DMS79 (cell line): Measurements from ENCODE around the gene SH3BGR.
"Not testable (repeated sequence)": the region's sequence is repeated elsewhere in the genome, so short reads cannot be mapped to it uniquely, and the experiment has no call there.

Experiments used
- DNase-seq: peaks from one replicate; lab custom pipeline; 2025; lab: John Stamatoyannopoulos, UW

SH3BGR gene

GRCh38 chr21:39515684-39516472 is 64.1 kb downstream of the SH3BGR start:
- DNase-seq, result no peak

- DNase-seq, result peak; percentile 65
Observed at GRCh38 chr21:39518055-39518846, 66.5 kb downstream of the SH3BGR start.

DNA sequence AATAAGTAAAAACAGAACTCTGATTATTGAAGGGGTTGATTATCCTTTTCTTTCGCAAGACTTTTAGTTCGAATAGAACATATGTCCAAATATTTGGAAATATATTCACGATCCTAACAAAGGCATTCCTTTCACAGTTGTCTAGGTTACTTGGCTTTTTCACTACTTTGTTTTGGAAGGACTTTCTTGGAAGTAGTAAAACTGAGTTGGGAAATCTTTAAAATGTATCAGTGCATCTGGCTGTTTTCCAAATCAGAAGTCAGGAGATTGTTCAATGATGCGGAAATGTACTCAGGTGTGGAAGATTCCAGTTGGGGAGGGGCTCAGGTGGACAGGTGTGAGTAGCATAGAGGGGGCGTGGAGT is 67.1 kb downstream of the SH3BGR start:
- DNase-seq, result no peak

DNA sequence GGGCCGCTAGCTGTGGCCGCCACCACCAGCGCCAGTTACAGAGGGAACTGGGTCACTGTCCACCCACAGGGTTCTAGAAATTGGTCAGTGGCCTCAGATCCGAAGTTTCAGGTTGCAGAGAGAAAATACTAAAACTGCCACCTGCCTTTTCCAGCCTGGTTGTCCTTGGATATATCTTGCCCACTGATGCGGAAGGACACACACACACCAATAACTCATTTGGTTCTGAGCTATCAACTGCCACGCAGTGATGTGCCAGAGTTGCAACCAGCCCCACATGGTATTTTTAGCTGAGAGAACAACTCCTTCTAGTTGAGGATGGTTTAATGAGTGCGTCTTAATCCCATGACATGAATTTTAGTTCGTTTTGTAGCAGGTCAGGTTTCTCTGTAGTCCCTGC is 68.1 kb downstream of the SH3BGR start:
- no peak for DNase-seq

GRCh38 chr21:39523399-39523798 is 71.6 kb downstream of the SH3BGR start:
- no peak for DNase-seq

- DNase-seq, result no peak
Observed at GRCh38 chr21:39523915-39524314, 72.1 kb downstream of the SH3BGR start.

DNA sequence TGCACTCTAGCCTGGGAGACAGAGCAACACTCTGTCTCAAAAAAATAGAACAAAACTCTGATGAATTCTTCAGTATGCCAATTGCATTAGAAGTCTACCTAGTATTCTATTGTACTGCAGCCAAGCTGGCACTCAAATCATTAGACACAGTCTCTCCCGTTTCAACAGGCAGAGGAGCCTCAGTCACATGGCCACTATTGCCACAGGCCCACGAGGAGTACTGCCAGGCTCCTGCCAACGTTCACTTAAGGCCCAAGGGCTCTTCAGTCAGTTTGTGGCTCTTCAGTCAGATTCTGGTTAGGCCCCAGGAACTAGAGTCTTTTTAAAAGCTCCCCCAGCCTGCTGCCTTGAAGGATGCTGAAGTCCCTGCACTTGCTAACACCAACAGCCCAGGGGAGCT is 73.4 kb downstream of the SH3BGR start:
- peak; percentile 98 for DNase-seq

- DNase-seq, result no peak
Observed at GRCh38 chr21:39525601-39526000, 73.8 kb downstream of the SH3BGR start.

- no peak for DNase-seq
Observed at GRCh38 chr21:39527067-39527595, 75.4 kb downstream of the SH3BGR start.

GRCh38 chr21:39527664-39528381 is 76.1 kb downstream of the SH3BGR start:
- DNase-seq, result peak; percentile 53

- DNase-seq, result no peak
Observed at GRCh38 chr21:39529026-39529425, 77.3 kb downstream of the SH3BGR start.

DNA sequence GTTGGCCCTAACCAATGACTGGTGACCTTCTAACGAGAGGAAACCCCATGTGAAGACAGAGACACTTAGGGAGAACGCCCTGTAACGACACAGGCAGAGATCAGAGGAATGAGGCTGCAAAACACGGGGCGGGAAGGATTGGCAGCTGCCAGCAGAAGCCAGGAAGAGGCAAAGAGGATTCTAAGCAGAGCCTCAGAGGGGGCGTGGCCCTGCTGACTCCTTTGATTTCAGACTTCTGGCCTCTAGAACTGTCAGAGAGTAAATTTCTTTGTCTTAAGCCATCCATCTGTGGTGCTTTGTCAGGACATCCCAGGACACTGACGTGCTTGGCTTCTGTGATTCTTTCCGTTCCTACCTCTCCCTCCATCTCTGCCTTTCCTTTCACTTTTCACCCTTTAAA is 79.3 kb downstream of the SH3BGR start:
- no peak for DNase-seq

DNA sequence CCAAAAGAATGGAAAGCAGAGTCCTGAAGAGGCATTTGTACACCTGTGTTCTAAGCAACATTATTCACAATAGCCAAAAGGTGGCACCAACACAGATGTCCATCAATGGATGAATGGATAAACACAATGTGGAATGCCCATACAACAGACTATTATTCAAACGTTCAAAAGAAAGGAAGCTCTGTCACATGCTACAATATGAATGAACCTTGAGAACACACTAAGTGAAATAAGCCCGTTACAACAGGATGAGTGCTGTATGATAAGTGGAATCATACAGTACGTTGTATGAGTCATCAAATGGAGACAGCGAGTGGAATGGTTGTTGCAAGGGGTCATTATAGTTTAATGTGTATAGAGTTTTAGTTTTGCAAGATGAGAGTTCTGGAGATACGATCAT is 80.1 kb downstream of the SH3BGR start:
- no peak for DNase-seq

DNA sequence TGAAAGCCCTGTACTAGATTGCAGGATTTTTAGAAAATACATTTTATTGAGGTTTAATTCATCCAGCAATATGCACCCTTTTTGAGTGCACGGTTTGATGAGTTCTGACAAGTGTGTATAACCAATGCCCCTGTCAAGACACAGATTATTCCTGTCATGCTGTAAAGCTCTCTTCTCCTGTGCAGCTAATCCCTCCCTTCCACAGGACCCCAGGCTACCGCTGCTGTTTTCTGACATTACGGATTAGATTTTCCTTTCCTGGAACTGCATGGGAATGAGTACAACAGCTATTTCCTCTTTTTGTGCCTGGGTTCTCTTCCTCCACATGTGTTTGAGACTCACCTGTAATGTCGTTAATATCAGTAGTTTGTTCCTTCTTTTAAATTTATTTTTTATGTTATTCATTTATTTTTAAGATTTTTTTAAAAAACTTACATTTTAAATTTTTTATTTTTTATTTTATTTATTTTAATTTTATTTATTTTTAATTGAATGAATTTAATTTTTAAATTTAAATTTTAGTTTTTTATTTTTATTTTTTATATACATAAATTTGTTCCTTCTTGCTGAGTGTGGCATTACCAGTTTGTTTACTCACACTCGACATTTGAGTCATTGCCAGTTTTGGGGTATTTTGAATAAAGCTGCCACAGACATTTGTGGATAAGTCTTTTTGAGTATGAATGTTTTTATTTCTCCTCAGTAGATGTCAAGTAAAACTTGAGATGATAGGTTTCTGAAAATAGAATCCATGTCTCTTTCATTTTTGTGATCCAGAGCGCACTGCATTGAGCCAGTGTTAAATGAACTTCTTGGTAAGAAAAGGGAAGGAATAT is 82.0 kb downstream of the SH3BGR start:
- DNase-seq, result peak; percentile 53

- no peak for DNase-seq
Observed at GRCh38 chr21:39535646-39536437, 84.1 kb downstream of the SH3BGR start.

DNA sequence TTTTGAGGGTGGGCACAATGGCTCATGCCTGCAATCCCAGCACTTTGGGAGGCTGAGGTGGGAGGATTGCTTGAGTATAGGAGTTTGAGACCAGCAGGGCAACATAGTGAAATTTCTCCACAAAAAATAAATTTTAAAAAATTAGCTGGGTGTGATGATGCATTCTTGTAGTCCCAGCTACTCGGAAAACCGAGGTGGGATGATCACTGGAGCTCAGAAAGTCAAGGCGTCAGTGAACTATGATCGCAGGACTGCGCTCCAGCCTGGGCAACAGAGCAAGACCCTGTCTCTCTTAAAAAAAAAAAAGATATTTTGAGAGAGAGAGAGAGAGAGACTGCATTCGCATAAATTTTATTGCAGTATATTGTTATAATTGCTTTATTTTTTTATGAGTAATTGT is 85.1 kb downstream of the SH3BGR start:
- DNase-seq, result no peak

- DNase-seq, result no peak
Observed at GRCh38 chr21:39537571-39537970, 85.8 kb downstream of the SH3BGR start.

DNA sequence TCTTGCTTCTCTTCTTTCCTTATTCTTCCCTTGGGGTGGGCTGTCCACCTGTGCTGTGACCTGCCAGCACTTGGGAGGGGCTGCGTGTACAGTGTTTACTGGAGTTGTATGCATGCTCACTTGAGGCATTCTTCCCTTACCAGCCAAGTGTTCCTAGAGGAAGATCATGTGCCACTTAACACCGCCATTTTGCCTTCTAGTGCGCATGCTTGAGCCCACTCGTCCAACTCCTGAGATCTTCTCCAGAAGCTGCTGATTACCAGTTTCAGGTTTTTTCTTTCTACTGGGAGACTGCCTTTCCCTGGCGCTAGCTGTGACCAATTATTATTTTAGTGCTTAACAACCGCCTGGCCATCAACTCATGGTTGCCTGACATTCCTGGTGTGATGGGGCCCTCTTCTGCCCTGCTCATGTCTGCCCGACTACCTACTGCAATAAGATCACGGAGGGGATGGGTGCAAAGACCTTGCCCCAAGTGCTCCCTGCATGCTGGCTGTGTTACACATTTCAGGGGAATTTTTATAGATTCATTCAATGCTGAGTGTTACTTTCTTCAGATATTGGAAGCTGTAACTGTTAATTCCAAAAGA is 86.8 kb downstream of the SH3BGR start:
- no peak for DNase-seq

- DNase-seq, result not testable (repeated sequence)
Observed at GRCh38 chr21:39540367-39540766, 88.6 kb downstream of the SH3BGR start.

DNA sequence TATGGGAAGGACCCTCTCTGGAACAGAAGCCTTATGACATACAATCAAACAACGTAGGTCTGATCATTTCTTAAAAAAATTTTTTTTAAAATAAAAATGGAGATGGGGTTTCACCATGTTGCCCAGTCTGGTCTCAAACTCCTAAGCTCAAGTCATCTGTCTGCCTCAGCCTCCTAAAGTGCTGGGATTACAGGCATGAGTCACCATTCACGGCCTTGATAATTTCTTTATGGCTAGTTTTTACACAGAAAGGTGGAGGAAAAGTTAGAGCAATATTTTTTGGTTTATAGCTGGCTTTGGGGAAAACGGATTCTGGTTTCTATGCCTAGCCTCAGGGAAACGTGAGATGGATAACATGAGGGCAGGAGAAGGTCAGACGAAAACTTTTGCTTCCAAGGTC is 91.0 kb downstream of the SH3BGR start:
- DNase-seq, result no peak
